ENCODE measurements around the gene TST.

TST gene

GRCh38 chr22:37053310-37054055, 34.2 kb upstream of the TST start:
- DNase-seq (ENCODE audit: low spot score): no peak

GRCh38 chr22:37052386-37053309, 33.4 kb upstream of the TST start:
- no peak for DNase-seq (ENCODE audit: low spot score)

GRCh38 chr22:37051391-37052385, 32.4 kb upstream of the TST start, which contains the start of gene KCTD17:
Gene KCTD17 (plus strand): TSS chr22:37051742. CDS start chr22:37051761, 19 bp downstream.
- DNase-seq (ENCODE audit: low spot score): peak; percentile 92

GRCh38 chr22:37050913-37051312, 31.7 kb upstream of the TST start:
- no peak for DNase-seq (ENCODE audit: low spot score)

GRCh38 chr22:37049224-37049623, 30.0 kb upstream of the TST start:
- no peak for DNase-seq (ENCODE audit: low spot score)

GRCh38 chr22:37048133-37048532, 28.9 kb upstream of the TST start:
- no peak for DNase-seq (ENCODE audit: low spot score)

GRCh38 chr22:37047006-37047405, 27.8 kb upstream of the TST start:
- no peak for DNase-seq (ENCODE audit: low spot score)

GRCh38 chr22:37046589-37046988, 27.3 kb upstream of the TST start:
- no peak for DNase-seq (ENCODE audit: low spot score)

- DNase-seq (ENCODE audit: low spot score): no peak
Observed at GRCh38 chr22:37045958-37046357, 26.7 kb upstream of the TST start.

GRCh38 chr22:37044634-37045625, 25.7 kb upstream of the TST start:
- no peak for DNase-seq (ENCODE audit: low spot score)

GRCh38 chr22:37043828-37044538, 24.7 kb upstream of the TST start:
- DNase-seq (ENCODE audit: low spot score): peak; percentile 81

GRCh38 chr22:37043209-37043827, 24.1 kb upstream of the TST start:
- no peak for DNase-seq (ENCODE audit: low spot score)

GRCh38 chr22:37039466-37039865, 20.2 kb upstream of the TST start:
- DNase-seq (ENCODE audit: low spot score): no peak

GRCh38 chr22:37037669-37038068, 18.4 kb upstream of the TST start:
- no peak for DNase-seq (ENCODE audit: low spot score)

GRCh38 chr22:37036655-37037377, 17.6 kb upstream of the TST start:
- no peak for DNase-seq (ENCODE audit: low spot score)

- no peak for DNase-seq (ENCODE audit: low spot score)
Observed at GRCh38 chr22:37033605-37034430, 14.6 kb upstream of the TST start.

- DNase-seq (ENCODE audit: low spot score): peak; percentile 82
Observed at GRCh38 chr22:37032535-37033460, 13.6 kb upstream of the TST start.
